Measurements from ENCODE around the gene DDIT4. TPM values are rescaled to one million over a fixed set of nuclear protein-coding genes. Genes with fewer than 3 reads are reported as not detected.
A peak's percentile ranks its signal among the peaks of the same experiment; 100 is the strongest.

Gene DDIT4
- total and polyA plus RNA-seq, 2 donors: 137 to 277 TPM

DNA sequence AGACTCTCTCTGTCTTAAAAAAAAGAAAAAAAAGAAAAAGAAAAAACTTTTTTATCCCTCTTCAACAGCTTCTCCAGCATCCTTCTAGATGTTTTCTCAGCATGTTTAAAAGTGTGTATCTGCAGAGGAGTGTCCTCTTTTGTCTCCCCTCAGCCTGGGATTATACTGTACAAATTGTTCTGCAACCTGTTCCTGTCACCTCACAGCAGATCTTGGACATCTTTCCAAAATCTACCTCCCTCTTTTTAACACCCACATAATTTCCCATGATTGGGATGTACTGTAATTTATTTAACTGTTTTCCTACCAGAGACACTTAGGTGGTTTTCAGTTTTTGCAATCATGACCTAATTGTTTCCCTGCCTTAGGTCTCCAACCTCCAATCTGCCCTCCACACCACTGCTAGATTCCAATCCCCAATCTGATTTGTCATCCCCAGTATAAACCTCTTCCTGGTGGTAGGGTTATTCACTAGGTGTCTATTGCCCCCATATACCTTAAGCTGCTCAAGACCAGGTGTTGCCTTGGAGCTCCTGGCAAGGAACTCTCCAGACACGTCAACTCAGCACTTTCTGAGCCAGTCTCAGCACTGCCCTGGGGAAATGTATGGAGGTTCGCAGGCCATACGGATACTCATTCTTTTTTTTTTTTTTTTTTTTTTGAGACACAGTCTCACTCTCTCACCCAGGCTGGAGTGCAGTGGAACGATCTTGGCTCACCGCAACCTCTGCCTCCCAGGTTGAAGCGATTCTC lies 17.6 kb upstream of the DDIT4 start:
- no peak for DNase-seq (ENCODE audit: extremely low spot score)
- Histone ChIP-seq H3K36me3 (ENCODE audit: insufficient read depth) (no peaks in the 10 kb centered on the region), H3K27ac (ENCODE audit: low read depth) (peak overlapping the region; percentile 92), H3K4me3 (ENCODE audit: low read depth, low read length) (no peak overlapping the region), H3K4me1 (ENCODE audit: insufficient read depth) (no peaks in the 10 kb centered on the region)
- WGBS: 92% methylated on average over 6 of the region's 6 CpGs

DNA sequence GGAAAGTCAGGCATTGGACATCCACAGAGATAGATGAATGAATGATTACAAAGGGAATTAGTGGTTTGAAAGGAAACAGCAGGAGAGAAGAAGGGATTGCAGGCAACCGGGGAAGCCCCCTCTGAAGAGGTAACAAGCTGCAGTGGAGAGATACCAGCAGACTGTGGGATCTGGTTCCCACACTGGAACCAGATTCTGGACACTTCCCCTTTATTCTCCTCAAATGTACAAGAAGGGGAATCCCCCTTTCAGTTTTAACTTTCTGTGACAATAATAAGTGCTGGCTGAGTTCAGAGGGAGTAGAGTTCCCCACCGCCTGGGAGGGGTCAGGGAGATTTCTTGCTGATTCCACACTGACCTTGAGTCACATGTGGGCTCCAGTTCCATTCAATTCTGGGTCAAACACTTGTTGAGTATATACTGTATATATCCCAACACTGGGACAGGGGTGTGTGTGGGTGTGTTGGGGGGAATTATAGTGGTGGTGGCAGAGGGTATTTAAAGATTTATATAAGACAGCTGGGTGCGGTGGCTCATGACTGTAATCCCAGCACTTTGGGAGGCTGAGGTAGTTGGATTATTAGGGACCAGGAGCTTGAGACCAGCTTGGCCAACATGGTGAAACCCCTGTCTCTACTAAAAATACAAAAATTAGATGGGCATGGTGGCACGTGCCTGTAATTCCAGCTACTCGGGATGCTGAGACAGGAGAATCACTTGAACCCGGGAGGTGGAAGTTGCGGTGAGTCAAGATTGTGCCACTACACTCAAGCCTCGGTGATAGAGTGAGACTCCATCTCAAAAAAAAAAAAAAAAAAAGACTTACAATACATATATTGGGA lies 16.5 kb upstream of the DDIT4 start:
- DNase-seq (ENCODE audit: extremely low spot score): no peak
- no peaks in the 10 kb centered on the region for H3K4me1 ChIP-seq (ENCODE audit: insufficient read depth)
- no peak overlapping the region for H3K4me3 ChIP-seq (ENCODE audit: low read depth, low read length)
- H3K27ac ChIP-seq (ENCODE audit: low read depth): peak overlapping the region; percentile 48
- 71% methylated on average over 8 of the region's 8 CpGs for WGBS
- H3K36me3 ChIP-seq (ENCODE audit: insufficient read depth): no peaks in the 10 kb centered on the region

DNA sequence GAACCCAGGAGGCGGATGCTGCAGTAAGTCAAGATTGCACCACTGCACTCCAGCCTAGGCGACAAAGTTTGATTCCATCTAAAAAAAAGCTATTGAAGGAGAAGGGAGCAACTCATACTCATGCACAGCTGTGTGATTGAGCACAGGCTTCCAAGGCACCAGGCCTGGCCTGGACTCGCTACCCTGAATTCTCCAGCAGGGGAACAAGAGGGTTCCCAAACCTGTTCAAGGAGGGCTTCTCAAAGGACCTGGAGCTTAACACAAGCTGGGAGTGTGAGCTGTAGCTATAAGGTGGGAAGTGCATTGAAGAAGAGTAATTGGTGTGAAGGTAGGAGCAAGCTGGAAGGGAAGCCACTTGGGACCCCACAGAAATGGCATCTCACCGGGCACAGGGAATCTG lies 15.1 kb upstream of the DDIT4 start:
- Histone ChIP-seq H3K27ac (ENCODE audit: low read depth) (peak overlapping the region; percentile 68), H3K4me1 (ENCODE audit: insufficient read depth) (no peaks in the 10 kb centered on the region), H3K4me3 (ENCODE audit: low read depth, low read length) (no peak overlapping the region), H3K36me3 (ENCODE audit: insufficient read depth) (no peaks in the 10 kb centered on the region)
- 94% methylated on average over 4 of the region's 4 CpGs for WGBS
- DNase-seq (ENCODE audit: extremely low spot score): no peak

DNA sequence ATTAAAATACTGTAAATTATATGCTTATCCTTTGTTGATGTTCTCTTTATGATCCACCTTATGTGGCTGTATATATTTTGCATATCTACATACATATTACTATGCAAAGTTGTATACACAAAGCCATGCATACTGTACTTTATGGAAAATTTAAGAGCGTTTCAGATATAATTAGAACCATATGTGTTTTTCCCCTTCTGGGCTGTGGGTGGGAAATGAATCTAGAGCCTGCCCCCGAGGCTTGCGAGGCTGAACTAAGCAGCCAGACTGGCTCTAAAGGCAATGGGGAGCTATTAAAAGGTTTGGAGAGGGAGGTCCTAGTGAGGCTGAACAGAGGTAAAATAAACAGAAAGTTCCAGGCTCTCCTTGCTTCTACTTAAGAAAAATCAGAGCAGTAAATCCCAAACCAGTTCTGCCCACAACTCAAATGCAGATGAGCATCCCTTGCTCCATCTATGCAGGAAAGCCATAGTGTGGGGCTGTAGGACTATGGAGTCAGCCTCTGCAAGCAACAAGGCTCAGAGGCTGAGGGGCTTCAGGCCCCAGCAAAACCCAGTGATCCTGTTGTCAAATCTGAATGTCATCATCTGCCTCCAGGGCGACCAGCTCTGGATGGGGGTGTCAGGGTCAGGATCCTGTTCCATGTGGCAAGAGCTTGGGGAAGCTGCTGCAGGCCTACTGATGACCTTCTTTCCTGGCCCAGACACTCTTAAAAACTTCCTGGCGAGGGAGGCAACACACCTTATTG lies 14.1 kb upstream of the DDIT4 start:
- WGBS: 27% methylated on average over 5 of the region's 5 CpGs
- no peak for DNase-seq (ENCODE audit: extremely low spot score)
- no peak overlapping the region for H3K4me3 ChIP-seq (ENCODE audit: low read depth, low read length)

DNA sequence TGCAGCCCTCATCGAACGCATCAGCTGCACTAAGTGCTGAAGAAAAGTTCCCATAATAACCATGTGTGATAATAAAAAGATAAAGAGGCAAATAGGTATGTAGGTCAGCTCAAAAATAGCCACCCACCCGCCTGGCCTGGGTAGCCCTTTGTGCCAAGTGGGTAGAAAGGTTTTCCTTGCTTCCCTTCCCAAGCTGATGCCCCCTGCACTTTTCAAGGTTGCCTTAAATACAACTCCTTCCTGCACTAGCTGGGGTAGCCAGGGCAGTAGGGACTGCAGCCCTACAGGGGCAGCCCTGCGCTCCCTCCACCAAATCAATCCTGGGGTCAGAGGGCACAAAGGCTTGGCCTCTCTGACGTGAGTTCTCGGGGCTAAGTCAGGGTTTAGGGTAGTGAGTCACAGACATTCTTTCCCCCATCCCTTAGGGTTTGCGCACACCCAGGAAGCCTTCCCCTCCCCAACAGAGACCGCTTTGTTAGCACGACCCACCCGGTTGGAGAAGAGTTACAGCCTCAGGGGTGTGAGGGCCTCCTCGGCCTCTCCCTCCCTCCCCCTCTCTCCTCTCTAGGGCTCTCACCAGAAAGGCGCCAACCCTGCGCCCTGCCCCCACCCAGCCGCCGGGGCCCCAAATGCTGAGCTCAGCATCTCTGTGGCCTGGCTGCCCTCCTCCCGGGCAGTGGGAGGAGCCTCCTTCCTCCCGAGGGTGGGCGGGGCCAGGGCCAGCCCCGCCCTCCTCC lies 13.3 kb upstream of the DDIT4 start:
- peak; percentile 84 for DNase-seq (ENCODE audit: extremely low spot score)
- Histone ChIP-seq H3K4me3 (ENCODE audit: low read depth, low read length) (peak overlapping the region; percentile 24), H3K4me1 (ENCODE audit: insufficient read depth) (no peaks in the 10 kb centered on the region), H3K27ac (ENCODE audit: low read depth) (peak overlapping the region; percentile 95), H3K36me3 (ENCODE audit: insufficient read depth) (no peaks in the 10 kb centered on the region)
- WGBS: 9% methylated on average over 19 of the region's 19 CpGs

More for the DNA sequence above, 14.1 kb upstream of the DDIT4 start:
- peak overlapping the region; percentile 95 for H3K27ac ChIP-seq (ENCODE audit: low read depth)
- H3K4me1 ChIP-seq (ENCODE audit: insufficient read depth): no peaks in the 10 kb centered on the region
- no peaks in the 10 kb centered on the region for H3K36me3 ChIP-seq (ENCODE audit: insufficient read depth)

DNA sequence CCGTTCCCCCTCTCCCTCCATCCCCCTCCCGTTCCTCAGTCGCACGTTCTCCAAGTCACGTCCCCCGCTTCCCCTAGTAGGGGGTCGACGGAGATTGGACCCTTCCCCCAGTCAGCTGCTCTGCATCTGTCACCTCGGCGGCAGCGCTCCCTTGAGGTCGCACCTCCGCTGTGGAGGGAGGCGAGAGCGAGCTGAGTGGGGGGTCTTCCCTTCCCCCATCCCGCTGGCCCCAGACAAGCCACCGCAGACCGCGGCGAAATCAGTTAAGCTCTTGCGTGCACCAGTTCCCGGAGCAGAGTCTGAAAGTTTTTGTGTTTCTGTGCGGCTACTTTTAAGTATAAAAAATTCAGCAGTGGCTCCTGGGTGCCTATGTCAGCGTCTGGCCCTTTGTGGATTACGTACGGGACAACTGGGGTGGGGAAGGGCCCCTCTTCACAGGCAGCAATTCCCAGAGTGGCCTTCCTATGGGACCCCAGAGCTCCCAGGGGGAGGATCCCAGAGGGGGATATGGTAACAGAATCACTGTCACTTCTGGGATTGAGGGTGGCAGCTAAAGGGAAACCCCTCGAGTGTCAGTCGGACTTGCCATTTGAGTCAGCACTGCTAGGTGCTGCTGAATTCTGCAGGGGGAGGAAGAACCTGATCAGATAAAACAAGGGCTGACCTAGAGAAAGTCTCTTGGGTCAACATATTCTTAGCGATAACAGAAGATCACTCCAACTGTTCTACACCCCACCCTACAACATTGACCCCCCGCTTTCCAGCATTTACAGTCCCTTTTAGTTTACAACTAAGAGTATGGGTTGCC lies 12.5 kb upstream of the DDIT4 start:
- H3K27ac ChIP-seq (ENCODE audit: low read depth): peak overlapping the region; percentile 97
- peak overlapping the region; percentile 24 for H3K4me3 ChIP-seq (ENCODE audit: low read depth, low read length)
- no peaks in the 10 kb centered on the region for H3K4me1 ChIP-seq (ENCODE audit: insufficient read depth)
- 5% methylated on average over 30 of the region's 30 CpGs for WGBS
- DNase-seq (ENCODE audit: extremely low spot score): no peak
- no peaks in the 10 kb centered on the region for H3K36me3 ChIP-seq (ENCODE audit: insufficient read depth)

DNA sequence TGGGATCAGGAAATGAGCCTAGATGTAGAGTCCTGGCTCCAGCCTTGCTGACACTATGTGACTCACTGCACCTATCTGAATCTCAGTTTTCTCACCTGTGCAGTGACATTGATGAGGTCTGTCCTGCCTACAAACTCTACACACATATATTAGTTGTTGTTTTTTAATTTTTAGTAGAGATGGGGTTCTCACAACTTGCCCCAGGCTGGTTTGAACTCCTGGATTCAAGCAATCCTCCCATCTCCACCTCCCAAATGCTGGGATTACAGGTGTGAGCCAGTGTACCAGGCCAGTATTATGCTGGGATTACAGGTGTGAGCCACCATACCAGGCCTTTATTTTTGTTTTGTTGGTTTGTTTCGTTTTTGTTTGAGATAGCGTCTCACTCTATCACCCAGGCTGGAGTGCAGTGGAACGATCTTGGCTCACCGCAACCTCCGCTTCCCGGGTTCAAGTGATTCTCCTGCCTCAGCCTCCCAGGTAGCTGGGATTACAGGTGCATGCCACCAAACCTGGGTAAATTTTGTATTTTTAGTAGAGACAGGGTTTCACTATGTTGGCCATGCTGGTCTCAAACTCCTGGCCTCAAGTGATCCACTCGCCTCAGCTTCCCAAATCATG lies 11.8 kb upstream of the DDIT4 start:
- no peaks in the 10 kb centered on the region for H3K36me3 ChIP-seq (ENCODE audit: insufficient read depth)
- 93% methylated on average over 7 of the region's 7 CpGs for WGBS
- no peaks in the 10 kb centered on the region for H3K4me1 ChIP-seq (ENCODE audit: insufficient read depth)
- H3K4me3 ChIP-seq (ENCODE audit: low read depth, low read length): no peak overlapping the region
- peak overlapping the region; percentile 97 for H3K27ac ChIP-seq (ENCODE audit: low read depth)
- no peak for DNase-seq (ENCODE audit: extremely low spot score)

DNA sequence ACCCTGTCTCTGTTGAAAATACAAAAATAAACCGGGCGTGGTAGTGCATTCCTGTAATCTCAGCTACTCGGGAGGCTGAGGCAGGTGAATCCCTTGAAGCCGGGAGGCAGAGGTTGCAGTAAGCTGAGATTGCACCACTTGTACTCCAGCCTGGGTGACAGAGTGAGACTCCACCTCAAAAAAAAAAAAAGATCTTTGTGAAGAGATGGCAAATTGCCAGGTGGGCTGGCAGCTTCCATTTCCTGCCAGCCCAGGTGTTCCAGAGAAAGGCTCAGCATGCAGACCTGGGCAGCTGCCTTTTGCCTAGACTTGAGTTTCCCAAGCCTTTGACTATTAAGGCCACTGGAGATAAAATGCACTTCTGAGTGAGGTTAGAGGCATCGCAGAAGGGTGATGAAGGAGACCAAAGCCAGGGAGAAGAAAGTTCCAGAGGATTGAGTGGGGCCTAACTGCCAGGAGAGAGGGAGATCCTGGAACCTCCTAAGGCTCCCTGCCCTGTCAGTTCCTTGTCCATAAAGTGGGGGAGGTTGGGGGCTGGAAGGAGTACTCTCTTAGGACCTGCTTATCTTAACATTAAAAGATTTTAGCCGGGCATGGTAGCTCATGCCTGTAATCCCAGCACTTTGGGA lies 10.0 kb upstream of the DDIT4 start:
- no peak for DNase-seq (ENCODE audit: extremely low spot score)
- H3K27ac ChIP-seq (ENCODE audit: low read depth): peak overlapping the region; percentile 40
- no peak overlapping the region for H3K4me3 ChIP-seq (ENCODE audit: low read depth, low read length)
- H3K36me3 ChIP-seq (ENCODE audit: insufficient read depth): no peaks in the 10 kb centered on the region
- WGBS: 79% methylated on average over 6 of the region's 6 CpGs
- H3K4me1 ChIP-seq (ENCODE audit: insufficient read depth): no peaks in the 10 kb centered on the region

DNA sequence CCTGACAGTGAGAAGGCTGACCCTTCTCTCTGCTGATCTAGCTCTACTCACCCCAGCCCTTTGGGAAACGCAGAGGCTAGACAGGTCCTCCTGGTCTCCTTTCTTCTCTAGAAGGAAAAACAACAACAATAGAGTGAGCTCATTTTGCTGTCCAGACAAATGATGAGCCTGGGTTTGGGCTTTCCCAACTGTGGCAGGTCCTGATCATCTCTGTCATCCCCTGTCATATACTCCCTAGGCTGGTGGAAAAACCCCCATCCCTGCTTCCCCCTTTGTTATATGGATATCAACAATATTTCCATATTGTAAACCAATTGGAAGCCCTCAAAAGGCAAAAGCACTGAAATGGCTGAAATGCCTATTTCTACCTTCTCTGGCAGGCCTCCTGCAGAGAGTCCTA lies 9.2 kb upstream of the DDIT4 start:
- no peak overlapping the region for H3K4me3 ChIP-seq (ENCODE audit: low read depth, low read length)
- H3K36me3 ChIP-seq (ENCODE audit: insufficient read depth): no peaks in the 10 kb centered on the region
- no peak overlapping the region for H3K27ac ChIP-seq (ENCODE audit: low read depth)
- 89% methylated on average over 1 of the region's 1 CpG for WGBS
- DNase-seq (ENCODE audit: extremely low spot score): no peak
- H3K4me1 ChIP-seq (ENCODE audit: insufficient read depth): no peaks in the 10 kb centered on the region

DNA sequence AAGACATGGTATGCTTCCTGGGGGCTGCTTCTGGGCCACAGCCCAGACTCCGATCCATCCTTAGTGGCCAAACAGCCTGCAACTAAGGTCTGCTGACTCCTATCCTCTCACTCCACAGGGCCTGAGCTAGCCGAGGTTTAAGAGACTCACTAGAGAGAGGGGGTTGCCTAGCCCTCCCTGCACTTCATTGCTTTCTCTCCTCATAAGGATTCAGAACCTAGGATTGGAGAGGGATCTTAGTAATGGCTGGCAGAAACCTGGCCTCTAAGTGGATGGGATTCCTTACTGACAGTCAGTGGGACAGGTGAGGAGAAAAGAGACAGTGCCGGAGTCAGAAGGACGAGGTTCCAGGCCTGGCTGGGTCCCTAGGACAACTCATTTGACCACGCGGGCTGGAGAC lies 8.2 kb upstream of the DDIT4 start:
- Histone ChIP-seq H3K36me3 (ENCODE audit: insufficient read depth) (no peaks in the 10 kb centered on the region), H3K4me1 (ENCODE audit: insufficient read depth) (no peaks in the 10 kb centered on the region), H3K4me3 (ENCODE audit: low read depth, low read length) (no peak overlapping the region), H3K27ac (ENCODE audit: low read depth) (no peak overlapping the region)
- DNase-seq (ENCODE audit: extremely low spot score): no peak
- WGBS: 78% methylated on average over 6 of the region's 6 CpGs

DNA sequence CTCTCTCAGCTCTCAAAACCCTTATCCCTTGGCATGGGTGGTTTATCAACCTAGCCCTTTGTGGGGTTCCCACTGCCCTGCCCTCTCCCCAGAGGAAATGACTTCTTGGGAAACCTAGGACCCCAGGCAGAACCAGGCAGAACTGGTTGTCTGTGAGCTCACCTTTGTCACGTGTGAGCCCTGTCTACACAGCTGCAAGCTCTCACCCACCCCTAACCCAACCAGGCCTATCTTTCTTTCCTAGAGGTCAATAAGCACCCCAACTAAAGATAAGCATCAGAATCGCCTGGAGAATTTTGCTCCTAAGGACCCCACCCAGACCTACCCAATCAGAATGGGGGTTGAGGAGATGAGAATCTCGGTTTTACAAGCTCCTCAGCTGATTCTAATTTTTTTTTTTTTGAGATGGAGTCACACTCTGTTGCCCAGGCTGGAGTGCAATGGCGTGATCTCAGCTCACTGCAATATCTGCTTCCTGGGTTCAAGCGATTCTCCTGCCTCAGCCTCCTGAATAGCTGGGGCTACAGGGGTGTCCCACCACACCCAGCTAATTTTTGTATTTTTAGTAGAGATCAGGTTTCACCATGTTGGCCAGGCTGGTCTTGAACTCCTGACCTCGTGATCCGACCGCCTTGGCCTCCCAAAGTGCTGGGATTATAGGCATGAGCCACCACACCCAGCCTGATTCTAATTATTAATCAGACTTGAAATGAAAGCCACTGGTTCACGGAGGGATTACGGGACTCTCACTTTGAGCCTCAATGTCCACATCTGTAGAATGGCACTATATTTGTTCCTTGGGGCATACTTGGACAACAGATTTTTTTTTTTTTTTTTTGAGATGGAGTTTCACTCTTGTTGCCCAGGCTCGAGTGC lies 7.5 kb upstream of the DDIT4 start:
- WGBS: 89% methylated on average over 11 of the region's 11 CpGs
- no peak overlapping the region for H3K27ac ChIP-seq (ENCODE audit: low read depth)

More for the DNA sequence above, 7.5 kb upstream of the DDIT4 start:
- no peak for DNase-seq (ENCODE audit: extremely low spot score)
- Histone ChIP-seq H3K36me3 (ENCODE audit: insufficient read depth) (no peaks in the 10 kb centered on the region), H3K4me3 (ENCODE audit: low read depth, low read length) (no peak overlapping the region), H3K4me1 (ENCODE audit: insufficient read depth) (no peaks in the 10 kb centered on the region)
